ENCODE data around the gene ACVR1B. TPM values are rescaled to one million over a fixed set of nuclear protein-coding genes. Genes with fewer than 3 reads are reported as not detected.

The ACVR1B gene
- total and polyA plus RNA-seq, 2 experiments from 2014 or later, result 2.4 to 7.5 TPM

- ATAC-seq (peak; percentile 51), DNase-seq (ENCODE audit: low spot score) (peak; percentile 67)
- 0 out of 2 replicates have a peak, but pooled peaks cover 4% of the 10 kb centered on the region for H3F3A ChIP-seq (replicated peaks; ENCODE audit: low read depth)
- Mint-ChIP-seq H3K27me3 (ENCODE audit: insufficient read depth, low read depth, poor library complexity) (peaks cover 32% of the 10 kb centered on the region), H3K4me1 (peaks cover 20% of the 10 kb centered on the region), H3K36me3 (ENCODE audit: low read depth) (no peaks in the 10 kb centered on the region), H3K27ac (no peak overlapping the region), H3K4me3 (peak overlapping the region; percentile 83), H3K9me3 (no peaks in the 10 kb centered on the region)
- H3K27ac ChIP-seq (ENCODE audit: low read depth), result no peak overlapping the region
- H3K27me3 ChIP-seq (ENCODE audit: insufficient read depth), result peaks cover 82% of the 10 kb centered on the region
- H2AFZ ChIP-seq, result peak overlapping the region; percentile 94
- H3K4me1 ChIP-seq (ENCODE audit: insufficient read depth), result peaks cover 10% of the 10 kb centered on the region
- peaks cover 38% of the 10 kb centered on the region for H4K20me1 ChIP-seq (replicated peaks; ENCODE audit: insufficient read depth)
- peak overlapping the region; percentile 90 for H3K4me3 ChIP-seq
- TF ChIP-seq REST (IDR thresholded peaks at IDR 0.05; ENCODE audit: unreplicated experiment) (no peak), ZNF462 (CRISPR knock-in tag; IDR thresholded peaks at IDR 0.05) (no peak)
- H3K4me2 ChIP-seq, result peak overlapping the region; percentile 99
- H3K9me2 ChIP-seq (ENCODE audit: insufficient read depth), result no peaks in the 10 kb centered on the region
- peaks cover 40% of the 10 kb centered on the region for H3K79me2 ChIP-seq (replicated peaks; ENCODE audit: insufficient read depth)
- H3K36me3 ChIP-seq (ENCODE audit: insufficient read depth), result no peaks in the 10 kb centered on the region
Measured at GRCh38 chr12:51951843-51952722, 584 bp downstream of the ACVR1B start.

Data from GM23338 (cell line).